ENCODE results near the gene NXNL2. TPM values are rescaled to one million over a fixed set of nuclear protein-coding genes. Genes with fewer than 3 reads are reported as not detected.

The NXNL2 gene
- total RNA-seq, 1 experiment from 2014 or later: 0.86 TPM

GRCh38 chr9:88578121-88579049, 43.4 kb downstream of the NXNL2 start:
- BruUV-seq (replicated peaks): no TSS peak
- peak; percentile 99 for ATAC-seq
- TF ChIP-seq CEBPB (IDR thresholded peaks at IDR 0.05; ENCODE audit: low read depth) (no peak), SRF (IDR thresholded peaks at IDR 0.05; ENCODE audit: low read depth) (no peak), ELF1 (IDR thresholded peaks at IDR 0.05; ENCODE audit: borderline replicate concordance, low read depth) (no peak), CBX3 (IDR thresholded peaks at IDR 0.05; ENCODE audit: low read depth) (no peak), CTCF (IDR thresholded peaks at IDR 0.05 in 2 of 3, conservative IDR thresholded peaks at IDR 0.05 in 1 of 3; ENCODE audit: borderline replicate concordance in 1 of 3, insufficient read depth in 1 of 3, low read depth in 2 of 3, low read length in 2 of 3) (peak; percentile 92 to 99 (median 94)), POLR2A (IDR thresholded peaks at IDR 0.05; ENCODE audit: borderline replicate concordance, extremely low read depth, insufficient read depth, insufficient read length) (no peak), SP1 (IDR thresholded peaks at IDR 0.05; ENCODE audit: low read depth) (no peak), EZH2 (IDR thresholded peaks at IDR 0.05) (no peak), EGR1 (IDR thresholded peaks at IDR 0.05; ENCODE audit: low read depth) (no peak), ZNF274 (IDR thresholded peaks at IDR 0.05; ENCODE audit: low read depth, low read length) (no peak), ZFX (IDR thresholded peaks at IDR 0.05) (no peak; the same call in 1 of the 2 replicates), SIN3A (IDR thresholded peaks at IDR 0.05; ENCODE audit: low read depth) (no peak), RAD21 (IDR thresholded peaks at IDR 0.05; ENCODE audit: low read depth) (peak; percentile 95), YY1 (IDR thresholded peaks at IDR 0.05; ENCODE audit: extremely low read depth, insufficient replicate concordance, low read depth, low read length) (no peak), REST (IDR thresholded peaks at IDR 0.05; ENCODE audit: low read depth) (no peak), FOSL1 (IDR thresholded peaks at IDR 0.05; ENCODE audit: low read depth) (no peak)
- TF ChIP-seq, protein P1, sequence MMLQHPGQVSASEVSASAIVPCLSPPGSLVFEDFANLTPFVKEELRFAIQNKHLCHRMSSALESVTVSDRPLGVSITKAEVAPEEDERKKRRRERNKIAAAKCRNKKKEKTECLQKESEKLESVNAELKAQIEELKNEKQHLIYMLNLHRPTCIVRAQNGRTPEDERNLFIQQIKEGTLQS (IDR thresholded peaks at IDR 0.05): no peak
- TF ChIP-seq, protein P2, sequence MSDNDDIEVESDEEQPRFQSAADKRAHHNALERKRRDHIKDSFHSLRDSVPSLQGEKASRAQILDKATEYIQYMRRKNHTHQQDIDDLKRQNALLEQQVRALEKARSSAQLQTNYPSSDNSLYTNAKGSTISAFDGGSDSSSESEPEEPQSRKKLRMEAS (IDR thresholded peaks at IDR 0.05): no peak
- ChIA-PET POLR2A (no interaction called here), RAD21 (ENCODE audit: low non-redundant PET in 1 of 2, low total read pairs in 2 of 2, uncharacterized antibody in 2 of 2, unreplicated experiment in 2 of 2) (interaction anchor here in 1 of 2 experiments (1.0 kb wide), 1 partner anchor 423 kb away, joined by 3 read pairs; no protein-coding TSS in a partner anchor), CTCF (interaction anchor here (0.6 to 1.2 kb wide), 4 partner anchors 11 to 627 kb away, joined by 3 to 4 read pairs (median 4); no protein-coding TSS in a partner anchor)
- Histone ChIP-seq H2AFZ (ENCODE audit: low read depth, low read length, poor library complexity, severe bottlenecking) (peak overlapping the region; percentile 98), H3K4me1 (ENCODE audit: control insufficient read depth in 1 of 2, insufficient read depth in 2 of 2, low read length in 2 of 2) (peaks cover 2 to 9% of the 10 kb centered on the region in 2 experiments; a peak in 3 of 4 replicates), H3K27me3 (ENCODE audit: insufficient read depth, low read length) (no peaks in the 10 kb centered on the region), H3K9ac (ENCODE audit: low read length) (no peak overlapping the region), H3K79me2 (ENCODE audit: insufficient read depth, low read length) (no peaks in the 10 kb centered on the region), H3K36me3 (ENCODE audit: control insufficient read depth in 1 of 2, insufficient read depth in 2 of 2, low read length in 2 of 2) (no peaks in the 10 kb centered on the region), H3K9me3 (ENCODE audit: control insufficient read depth in 1 of 2, insufficient read depth in 1 of 2, low read depth in 1 of 2, low read length in 2 of 2) (no peaks in the 10 kb centered on the region), H3K27ac (ENCODE audit: low read depth, low read length) (no peak overlapping the region), H3K4me3 (replicated peaks in 1 of 2; ENCODE audit: low read depth in 1 of 2, low read length in 2 of 2) (no peak overlapping the region), H3K4me2 (ENCODE audit: low read length) (peak overlapping the region; percentile 63), H4K20me1 (ENCODE audit: insufficient read depth) (no peaks in the 10 kb centered on the region), H3K9me2 (ENCODE audit: insufficient read depth) (no peaks in the 10 kb centered on the region)
- DNase-seq (ENCODE audit: low read depth, low spot score): peak; percentile 53
- intact Hi-C loops (cut with micrococcal nuclease): loop anchor here (1.0 to 10.0 kb wide), 4 partner anchors 84 to 628 kb away; no protein-coding TSS in a partner anchor

All from HCT116 (cell line).